Measurements from ENCODE around the gene C1orf21.

- TF ChIP-seq CTCF (IDR thresholded peaks at IDR 0.05) (no peak), POLR2A (IDR thresholded peaks at IDR 0.05) (no peak)
Measured at GRCh38 chr1:184502161-184502560, 115.3 kb downstream of the C1orf21 start.

Measured in body of pancreas (tissue), 4 donors.